Fibroblast of skin of left biceps (primary cell): Measurements from ENCODE around the gene PHLPP2.
"Not testable (repeated sequence)": the region's sequence is repeated elsewhere in the genome, so short reads cannot be mapped to it uniquely, and the experiment has no call there.

Experiments used
- DNase-seq, 2 experiments: peaks; one replicate each; pipeline ENCODE4 v3.0.0-alpha.2; 2013; ENCODE audit warnings: low read depth in 2 of 2

The PHLPP2 gene

DNA sequence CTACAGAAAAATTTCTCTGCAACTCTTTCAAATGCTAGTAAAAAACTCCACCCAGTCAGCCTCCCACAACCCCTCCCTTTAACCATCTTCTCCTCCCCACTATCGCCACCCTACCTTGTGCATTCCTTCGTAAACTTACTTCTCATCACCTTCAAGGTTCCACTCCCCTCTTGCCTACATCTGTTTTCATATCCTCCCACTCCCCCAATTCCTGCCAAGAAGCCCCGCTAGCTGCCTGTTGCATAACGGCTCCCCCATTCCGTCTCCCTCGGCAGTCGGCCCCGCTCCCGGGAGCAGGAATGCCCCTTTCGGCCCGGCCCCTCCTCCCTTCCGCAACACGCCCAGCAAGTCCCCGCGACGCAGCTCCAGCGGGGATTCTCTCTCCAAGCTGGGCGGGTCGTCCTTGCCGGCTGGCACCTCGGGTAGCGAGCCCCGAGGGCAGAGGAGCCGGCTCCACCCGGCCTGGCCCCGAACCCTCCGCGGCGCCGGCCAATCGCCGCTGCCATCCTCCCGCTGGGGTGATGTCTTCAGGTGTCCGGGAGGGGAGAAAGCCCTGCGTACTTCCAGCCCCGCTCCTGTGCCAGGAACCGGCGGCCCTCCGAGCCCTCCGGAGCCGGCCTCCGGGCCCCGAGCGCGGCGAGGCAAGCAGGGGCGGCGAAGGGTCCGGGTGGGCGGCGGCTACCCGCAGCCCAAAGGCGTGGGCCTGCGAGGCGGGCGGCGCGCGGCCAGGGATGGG is 1.5 kb downstream of the PHLPP2 start:
- DNase-seq = peak; percentile 7 to 31

DNA sequence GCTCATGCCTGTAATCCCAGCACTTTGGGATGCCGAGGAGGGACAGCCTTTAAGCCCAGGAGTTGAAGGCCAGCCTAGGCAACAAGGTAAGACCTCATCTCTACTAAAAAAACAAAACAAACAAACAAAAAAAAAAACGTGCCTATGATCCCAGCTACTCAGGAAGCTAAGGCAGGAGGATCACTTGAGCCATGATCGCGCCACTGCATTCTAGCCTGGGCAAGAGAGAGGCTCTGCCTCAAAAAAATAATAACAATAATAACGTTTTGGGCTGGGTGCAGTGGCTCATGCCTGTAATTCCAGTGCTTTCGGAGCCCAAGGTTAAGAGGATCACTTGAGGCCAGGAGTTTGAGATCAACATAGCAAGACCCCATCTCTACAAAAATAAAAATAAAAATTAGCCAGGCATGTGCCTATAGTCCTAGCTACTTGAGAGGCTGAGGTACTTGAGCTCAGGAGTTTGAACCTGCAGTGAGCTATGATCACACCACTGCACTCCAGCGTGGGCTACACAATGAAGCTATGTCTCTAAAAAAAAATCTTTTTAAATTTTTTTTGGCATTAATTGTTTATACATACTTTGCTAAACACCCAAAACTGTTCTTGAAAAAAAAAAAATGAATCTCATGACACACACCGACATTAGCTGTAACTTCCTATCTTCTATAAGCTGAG is 3.3 kb downstream of the PHLPP2 start:
- DNase-seq = no peak

DNA sequence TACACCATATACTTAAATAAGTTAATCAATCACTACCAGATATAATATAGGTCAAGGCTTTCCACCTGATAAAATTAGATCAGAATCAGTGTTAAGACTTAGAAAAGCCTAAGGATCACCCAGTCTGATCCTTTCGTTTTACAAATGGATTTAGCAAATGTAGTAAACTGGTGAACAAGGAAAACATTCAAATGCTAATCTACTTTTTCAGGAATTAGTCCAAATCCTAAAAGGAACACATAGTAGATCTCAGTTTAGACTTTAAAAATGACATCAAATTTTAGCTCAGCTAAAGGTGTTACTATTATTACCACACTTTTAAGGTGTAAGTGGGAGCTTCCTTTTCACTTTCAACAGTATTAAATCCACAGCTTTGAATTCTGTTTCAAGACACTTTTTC is 12.0 kb downstream of the PHLPP2 start:
- DNase-seq = no peak

DNA sequence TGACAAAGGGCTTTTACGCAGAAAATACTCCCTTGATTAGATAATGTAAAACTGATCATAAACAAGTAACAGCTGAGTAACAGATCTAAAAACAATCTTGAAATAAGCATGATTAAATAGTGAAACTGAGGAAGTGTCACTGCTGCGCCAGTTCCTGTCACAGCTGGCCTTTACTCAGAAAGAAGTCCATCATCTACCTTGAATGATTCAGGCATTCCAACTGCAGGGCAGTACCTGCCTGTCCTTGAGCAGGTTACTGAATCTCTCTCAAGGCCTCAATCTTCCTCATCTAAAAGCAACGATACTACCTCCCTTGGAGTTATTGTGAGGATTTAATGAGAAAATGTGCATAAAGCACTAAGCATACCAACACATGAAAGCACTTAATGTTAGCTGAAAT is 12.7 kb downstream of the PHLPP2 start:
- DNase-seq = no peak

DNA sequence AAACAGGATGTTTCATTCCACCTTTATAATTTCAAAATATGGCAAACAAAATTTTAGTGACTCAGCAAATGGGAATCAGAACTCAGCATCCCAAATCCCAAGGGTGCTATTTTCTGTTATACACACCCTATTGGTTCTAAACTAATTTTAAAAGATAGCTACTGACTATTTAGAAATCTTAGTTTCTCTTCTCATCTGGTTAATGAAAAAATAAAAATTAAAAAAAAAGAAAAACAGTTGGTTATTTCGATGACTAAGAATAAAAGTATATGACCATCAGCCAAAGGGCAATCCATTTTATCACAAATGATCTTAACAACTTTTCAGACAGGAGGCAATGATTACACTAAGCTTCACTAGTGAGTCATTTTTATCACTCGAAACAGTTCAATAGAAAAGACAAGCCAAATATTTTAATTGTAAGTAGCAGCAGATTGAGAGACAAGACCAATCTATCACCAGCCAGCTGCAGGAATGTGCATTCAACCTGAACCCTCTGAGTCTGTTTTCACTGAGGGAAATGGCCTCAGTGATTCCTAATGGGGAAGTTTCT is 15.2 kb downstream of the PHLPP2 start:
- peak; percentile 85 to 88 for DNase-seq

DNA sequence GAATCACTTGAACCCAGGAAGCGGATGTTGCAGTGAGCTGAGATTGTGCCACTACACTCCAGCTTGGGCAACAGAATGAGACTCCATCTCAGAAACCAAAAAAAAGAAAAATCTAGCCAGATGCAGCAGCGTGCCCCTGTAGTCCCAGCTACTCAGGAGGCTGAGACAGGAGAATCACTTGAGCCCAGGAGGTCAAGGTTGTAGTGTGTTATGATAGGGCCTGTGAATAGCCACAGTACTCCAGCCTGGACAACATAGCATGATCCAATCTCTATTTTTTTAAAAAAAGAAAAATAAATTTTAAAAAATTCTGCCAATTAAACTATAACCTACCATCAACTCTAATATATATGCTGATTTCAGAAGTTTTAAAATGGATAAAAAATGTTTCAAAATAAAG is 15.8 kb downstream of the PHLPP2 start:
- DNase-seq = no peak

DNA sequence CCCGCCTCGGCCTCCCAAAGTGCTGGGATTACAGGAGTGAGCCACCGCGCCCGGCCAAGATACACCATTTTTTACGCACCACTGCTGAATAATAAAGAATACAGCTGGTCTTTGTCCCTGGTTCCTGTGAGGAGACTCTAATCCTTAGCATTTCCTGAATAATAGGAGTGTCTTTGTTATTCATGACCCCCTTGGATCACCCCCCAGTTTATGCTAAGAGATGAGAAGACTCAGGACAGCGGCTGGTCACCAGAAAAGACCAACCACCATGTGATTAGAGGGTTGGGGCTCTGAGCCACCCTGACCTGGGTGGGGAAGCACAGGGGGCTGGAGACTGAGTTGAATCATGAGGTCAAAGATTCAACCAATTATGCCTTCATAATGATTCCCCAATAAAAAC is 17.3 kb downstream of the PHLPP2 start:
- DNase-seq = no peak

DNA sequence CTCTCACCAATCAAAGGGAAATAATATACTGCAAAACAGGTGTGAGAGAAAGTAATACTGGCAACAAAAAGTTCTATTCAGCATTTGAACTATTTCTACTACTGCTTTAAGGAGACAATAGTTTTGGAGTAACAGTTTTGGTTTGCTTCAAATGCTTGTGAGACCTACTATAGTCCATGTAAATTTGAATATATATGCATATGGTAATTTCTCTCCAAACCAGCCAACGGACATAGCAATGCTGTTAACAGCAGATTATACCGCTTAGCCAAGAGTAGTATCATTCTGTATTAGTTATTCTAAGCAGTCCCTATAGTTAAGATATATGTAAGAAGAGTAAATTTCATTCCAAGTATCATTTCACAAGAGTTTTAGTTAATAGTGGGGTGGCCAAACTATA is 18.5 kb downstream of the PHLPP2 start:
- no peak for DNase-seq

DNA sequence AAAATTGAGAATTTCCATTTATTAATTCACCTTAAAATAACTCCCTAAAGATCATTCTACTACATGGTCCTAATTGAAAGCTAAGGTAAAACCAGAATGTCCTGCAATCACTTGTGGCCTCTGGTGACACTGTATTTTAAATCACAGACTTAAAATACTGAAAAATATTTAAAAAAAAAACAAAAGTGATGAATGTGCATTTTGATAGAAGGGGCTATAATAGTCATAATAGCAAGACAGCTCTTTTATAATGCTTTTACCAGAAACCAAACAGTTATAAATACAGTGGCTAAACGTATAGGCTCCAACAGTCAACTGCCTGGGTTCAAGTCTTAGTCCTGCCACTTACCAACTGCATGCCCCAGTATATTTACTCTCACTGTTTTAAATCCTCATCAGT is 21.2 kb downstream of the PHLPP2 start:
- DNase-seq = no peak

DNA sequence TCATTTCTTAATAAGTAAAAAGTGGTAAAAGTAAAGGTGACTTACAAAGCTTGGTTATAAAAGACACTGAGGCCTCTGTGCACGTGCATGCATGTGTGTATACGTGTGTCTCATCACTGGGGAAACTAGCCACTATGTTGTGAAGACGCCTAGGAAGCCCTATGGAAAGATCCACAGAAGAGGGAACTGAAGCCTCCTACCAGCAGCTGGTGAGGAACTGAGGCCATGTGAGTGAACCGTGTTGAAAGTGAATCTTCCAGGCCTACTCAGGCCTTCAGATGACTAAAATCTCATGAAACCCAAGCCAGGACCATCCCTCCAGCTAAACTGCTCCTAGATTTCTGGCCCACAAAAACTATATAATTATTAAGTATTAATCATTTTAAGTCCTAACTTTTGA is 23.7 kb downstream of the PHLPP2 start:
- no peak for DNase-seq

DNA sequence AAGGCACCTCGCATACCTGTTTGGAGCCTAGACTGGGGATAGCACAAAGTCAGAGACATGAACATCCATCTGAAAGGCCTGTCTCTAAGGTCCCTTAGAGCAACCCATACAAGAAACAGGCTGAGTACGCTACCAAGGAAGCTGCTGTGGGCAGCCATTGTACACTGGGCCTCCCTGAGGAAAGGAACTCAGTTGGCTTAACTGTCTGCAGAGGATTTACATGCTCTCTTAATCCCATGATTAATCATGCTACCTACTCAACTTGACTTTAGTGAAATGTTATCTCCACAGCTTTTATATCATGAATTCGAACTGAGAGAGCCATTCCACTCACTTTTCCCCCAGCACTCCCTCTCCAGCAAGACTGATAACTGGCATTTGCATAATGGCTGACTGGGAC is 26.0 kb downstream of the PHLPP2 start:
- DNase-seq = no peak

DNA sequence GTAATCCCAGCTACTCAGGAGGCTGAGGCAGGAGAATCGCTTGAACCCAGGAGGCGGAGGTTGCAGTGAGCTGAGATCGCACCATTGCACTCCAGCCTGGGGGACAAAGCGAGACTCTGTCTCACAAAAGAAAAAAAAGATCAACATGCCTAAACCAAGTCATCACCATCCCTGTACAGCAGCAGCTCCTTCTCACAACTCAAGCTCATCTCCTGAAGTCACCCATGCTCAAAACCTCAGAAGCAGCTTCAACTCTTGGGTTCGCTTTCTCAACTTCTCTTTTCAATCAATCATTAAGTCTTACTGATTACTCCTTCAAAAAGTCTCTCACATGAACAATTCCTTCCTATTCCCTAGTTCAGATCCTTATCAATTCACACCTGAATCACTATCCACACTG is 31.3 kb downstream of the PHLPP2 start:
- DNase-seq = no peak

DNA sequence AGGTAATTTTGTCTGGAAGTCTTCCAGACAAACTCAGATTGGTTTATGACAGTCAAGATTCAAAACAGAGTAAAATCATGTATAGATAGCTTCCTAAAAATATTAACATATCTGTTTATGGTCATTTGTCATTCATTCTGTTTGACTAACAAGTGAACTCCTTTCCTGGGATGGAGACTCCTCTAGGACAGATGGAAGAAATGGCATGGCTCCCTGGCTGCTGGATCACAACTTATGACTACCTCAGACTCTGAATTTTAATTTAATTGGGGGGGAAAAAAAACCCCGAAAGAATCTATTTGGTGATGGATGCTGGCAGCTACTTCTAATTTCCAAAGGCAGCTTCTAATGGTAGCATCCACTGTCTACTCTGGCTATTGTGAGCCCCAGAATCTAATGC is 34.6 kb downstream of the PHLPP2 start:
- no peak for DNase-seq

DNA sequence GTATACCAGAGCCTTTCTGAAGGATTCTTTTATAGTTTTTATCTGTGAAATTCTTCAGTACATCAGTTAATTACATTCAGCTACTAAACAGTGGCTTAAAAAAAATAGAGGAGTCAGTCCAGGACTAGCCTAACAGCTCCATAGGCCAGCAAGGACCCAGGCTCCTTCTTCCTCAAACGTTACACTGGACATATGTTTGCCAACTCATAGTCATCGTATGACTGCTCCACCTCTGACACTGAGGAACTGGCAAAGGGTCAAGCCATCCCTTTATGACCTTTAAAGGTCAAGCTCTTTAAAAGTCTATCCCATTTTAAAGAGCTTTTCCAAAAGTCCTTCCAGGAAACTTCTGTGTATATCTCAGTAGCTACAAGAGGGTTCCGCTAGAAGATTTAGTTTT is 36.6 kb downstream of the PHLPP2 start:
- no peak for DNase-seq

DNA sequence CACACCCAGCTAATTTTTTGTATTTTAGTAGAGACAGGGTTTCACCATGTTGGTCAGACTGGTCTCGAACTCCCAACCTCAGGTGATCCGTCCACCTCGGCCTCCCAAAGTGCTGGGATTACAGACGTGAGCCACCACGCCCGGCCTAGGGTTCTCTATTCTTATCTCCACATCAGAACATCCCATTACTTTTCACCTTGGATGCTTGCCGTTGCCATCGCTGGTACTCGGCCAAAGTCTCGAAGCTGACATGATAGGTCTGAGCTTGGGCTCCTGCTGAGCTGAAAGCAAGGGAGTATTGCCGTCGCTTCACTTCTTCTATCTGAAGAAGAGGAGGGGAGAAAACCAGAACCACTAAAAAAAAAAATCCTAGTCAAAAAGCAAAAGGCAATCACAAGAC is 40.2 kb downstream of the PHLPP2 start:
- DNase-seq = not testable (repeated sequence)

DNA sequence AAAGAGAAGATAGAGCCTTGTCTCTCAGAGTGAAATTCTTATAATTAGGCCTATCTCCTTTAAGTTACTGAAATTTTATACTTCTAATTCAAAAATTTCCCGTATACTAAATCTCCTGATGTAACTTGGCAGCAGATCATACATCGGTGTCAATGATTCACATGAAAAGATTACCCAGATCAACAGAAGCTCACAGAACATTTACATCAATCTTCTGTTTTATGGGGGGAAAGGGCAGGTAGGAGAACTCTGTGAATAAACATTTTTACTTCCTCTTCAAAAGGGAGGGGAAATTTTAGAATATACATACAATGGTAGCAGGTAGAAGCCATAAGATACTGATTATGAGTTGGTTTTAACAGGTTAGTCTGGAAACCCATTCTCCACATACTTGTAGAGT is 43.1 kb downstream of the PHLPP2 start:
- DNase-seq = no peak

DNA sequence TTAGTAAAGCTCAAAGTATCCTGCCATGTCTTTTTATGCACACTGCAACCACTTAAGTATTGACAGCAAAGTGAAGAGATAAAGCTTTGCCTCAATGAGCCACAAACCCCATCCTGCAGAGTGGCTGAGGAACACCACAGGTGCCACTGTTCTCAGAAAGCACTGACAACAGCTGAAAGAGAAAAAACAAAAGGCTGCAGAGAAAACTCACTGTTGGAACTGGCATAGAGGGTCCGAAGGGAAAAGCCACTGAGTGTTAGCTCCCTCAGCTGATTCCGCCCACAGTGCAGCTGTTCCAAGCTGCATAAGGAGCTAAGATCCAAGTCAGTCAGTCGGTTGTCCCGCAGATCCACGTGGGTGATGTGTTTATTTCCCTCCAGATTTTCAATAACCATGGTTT is 48.3 kb downstream of the PHLPP2 start:
- DNase-seq = no peak

DNA sequence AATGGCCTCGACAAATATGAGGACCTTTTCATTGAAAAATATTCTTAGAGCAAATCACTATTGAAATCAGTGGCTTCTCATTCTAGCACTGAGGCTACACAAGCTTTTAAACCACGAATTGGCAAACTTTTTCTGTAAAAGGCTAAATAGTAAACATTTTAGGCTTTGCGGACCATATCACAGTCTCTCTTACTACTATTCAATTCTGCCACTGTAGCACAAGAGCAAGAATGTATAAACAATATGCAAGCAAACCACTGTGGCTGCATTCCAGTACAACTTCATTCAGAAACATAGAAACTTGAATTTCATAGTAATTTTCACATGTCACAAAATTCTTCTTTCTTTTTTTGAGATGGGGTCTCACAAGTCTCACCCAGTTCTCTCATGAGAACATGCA is 49.1 kb downstream of the PHLPP2 start:
- no peak for DNase-seq

DNA sequence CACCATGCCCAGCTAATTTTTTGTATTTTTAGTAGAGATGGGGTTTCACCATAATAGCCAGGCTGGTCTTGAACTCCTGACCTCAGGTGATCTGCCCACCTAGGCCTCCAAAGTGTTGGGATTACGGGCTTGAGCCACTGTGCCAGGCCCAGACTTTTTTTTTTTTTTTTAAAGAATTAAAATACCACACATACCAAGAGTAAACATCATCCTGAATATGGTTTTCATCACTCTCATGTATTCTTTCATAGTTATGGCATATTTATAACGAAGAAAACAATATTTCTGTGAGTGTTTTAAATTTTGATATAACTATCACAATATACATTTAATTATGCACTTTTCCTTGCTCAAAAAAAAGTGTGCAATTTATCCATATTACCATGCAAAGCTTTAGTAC is 50.3 kb downstream of the PHLPP2 start:
- no peak for DNase-seq

DNA sequence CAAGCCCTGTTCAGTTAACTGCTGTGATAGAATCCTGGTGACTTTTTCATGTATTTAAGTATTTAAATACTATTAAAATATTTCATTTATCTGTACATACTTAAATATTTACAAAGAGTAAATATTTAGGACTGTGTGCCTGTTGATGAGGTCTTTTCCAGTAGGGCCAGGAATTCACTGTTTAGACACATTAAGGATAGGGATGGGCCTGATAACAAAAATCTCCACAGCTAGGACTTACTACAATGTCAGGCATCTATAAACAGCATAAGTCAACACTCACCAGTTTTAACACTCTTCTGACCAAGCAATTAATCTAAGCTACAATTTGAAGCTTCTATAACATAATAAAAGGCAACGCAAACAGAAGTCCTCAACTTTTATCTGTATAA is 50.9 kb downstream of the PHLPP2 start:
- DNase-seq = no peak

DNA sequence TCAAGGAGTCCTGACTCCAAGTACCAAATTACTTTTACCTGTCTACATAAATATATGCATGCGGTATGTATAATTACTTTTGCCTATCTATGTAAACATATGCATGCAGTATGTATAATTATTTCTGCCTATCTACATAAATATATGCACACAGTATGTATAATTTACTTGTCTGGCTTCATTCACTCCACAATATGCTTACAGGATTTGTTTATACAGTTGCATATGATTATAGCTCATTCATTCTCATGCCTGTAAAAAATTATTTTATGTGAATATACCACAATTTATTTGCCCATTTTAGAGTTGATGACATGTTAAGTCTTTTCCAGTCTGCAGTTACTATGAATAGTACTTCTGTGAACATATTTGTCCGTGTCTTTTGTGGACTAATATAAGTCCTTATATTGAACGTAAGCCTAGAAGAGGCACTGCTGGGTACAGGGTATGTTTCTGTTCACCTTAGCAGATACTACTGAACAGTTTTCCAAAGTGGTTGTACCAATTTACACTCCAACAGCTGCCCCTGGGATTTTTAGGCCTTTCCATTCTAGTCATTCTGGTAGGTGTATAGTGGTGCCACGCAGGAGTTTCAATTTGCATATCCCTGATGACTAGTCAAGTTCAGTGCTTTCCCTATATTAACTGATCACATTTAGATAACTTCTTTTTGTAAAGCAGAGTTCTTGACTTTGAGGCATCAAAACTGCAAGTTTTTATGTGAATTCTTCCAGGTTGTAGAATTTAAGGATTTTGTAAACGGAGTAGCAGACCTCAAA is 51.5 kb downstream of the PHLPP2 start:
- no peak for DNase-seq

DNA sequence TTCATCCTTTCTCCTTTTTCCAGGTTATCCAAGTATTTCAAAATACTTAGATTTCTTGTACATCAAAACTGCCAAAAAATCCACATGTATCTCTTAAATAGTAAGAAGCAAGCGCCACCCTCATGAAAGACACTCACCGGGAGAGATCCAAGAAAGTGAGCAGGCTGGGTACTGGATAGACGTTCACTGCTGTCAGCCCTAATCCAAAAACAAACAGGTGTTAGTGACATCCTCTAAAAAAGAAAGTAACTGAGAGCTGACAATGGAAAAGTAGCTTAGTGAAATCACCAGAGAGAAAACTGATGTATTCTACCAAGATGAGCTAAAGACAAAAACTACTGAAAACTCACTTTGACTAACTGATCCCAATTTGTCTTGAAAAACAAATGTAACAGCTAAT is 52.4 kb downstream of the PHLPP2 start:
- DNase-seq = no peak

DNA sequence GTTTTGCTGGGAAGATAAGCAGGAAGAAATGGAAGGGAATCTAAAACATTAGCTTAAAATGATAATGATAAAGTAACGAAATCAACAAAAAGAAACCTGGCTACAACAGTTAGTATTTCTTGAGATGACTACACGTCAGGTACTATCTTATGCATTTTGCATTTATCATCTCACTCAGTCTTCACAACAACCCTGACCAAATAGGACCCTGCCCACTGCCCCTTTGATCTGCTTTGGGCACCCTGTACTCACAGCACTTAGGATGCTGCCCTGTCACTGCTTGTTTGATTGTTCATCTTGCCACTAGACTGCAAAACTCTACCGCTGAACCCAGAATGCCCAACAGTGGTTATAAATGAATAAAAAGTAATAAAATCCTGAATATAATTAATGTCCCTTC is 53.3 kb downstream of the PHLPP2 start:
- DNase-seq = no peak
